ENCODE measurements around the gene TLR9.
"Not testable (repeated sequence)": the region's sequence is repeated elsewhere in the genome, so short reads cannot be mapped to it uniquely, and the experiment has no call there.

TLR9 gene

GRCh38 chr3:52194485-52195290, 30.8 kb downstream of the TLR9 start:
- DNase-seq (ENCODE audit: low spot score): no peak

GRCh38 chr3:52193065-52193464, 32.4 kb downstream of the TLR9 start:
- DNase-seq (ENCODE audit: low spot score): peak; percentile 60

GRCh38 chr3:52191663-52192062, 33.8 kb downstream of the TLR9 start:
- no peak for DNase-seq (ENCODE audit: low spot score)

GRCh38 chr3:52190294-52191074, 35.0 kb downstream of the TLR9 start:
- no peak for DNase-seq (ENCODE audit: low spot score)

GRCh38 chr3:52188556-52188955, 36.9 kb downstream of the TLR9 start:
- no peak for DNase-seq (ENCODE audit: low spot score)

GRCh38 chr3:52186729-52187128, 38.7 kb downstream of the TLR9 start:
- DNase-seq (ENCODE audit: low spot score): no peak

GRCh38 chr3:52185837-52186236, 39.6 kb downstream of the TLR9 start:
- DNase-seq (ENCODE audit: low spot score): no peak

GRCh38 chr3:52185311-52185710, 40.1 kb downstream of the TLR9 start:
- DNase-seq (ENCODE audit: low spot score): no peak

- no peak for DNase-seq (ENCODE audit: low spot score)
Observed at GRCh38 chr3:52184690-52185089, 40.8 kb downstream of the TLR9 start.

GRCh38 chr3:52183786-52184445, 41.5 kb downstream of the TLR9 start:
- no peak for DNase-seq (ENCODE audit: low spot score)

GRCh38 chr3:52182691-52183090, 42.8 kb downstream of the TLR9 start:
- no peak for DNase-seq (ENCODE audit: low spot score)

- no peak for DNase-seq (ENCODE audit: low spot score)
Observed at GRCh38 chr3:52182196-52182595, 43.2 kb downstream of the TLR9 start.

- DNase-seq (ENCODE audit: low spot score): peak; percentile 37
Observed at GRCh38 chr3:52181543-52181942, 43.9 kb downstream of the TLR9 start.

GRCh38 chr3:52178537-52178936, 46.9 kb downstream of the TLR9 start:
- DNase-seq (ENCODE audit: low spot score): no peak

- DNase-seq (ENCODE audit: low spot score): not testable (repeated sequence)
Observed at GRCh38 chr3:52178126-52178525, 47.3 kb downstream of the TLR9 start.

GRCh38 chr3:52177701-52178042, 47.8 kb downstream of the TLR9 start:
- peak; percentile 33 for DNase-seq (ENCODE audit: low spot score)

- DNase-seq (ENCODE audit: low spot score): peak; percentile 23
Observed at GRCh38 chr3:52176951-52177700, 48.3 kb downstream of the TLR9 start.

- DNase-seq (ENCODE audit: low spot score): no peak
Observed at GRCh38 chr3:52176180-52176752, 49.2 kb downstream of the TLR9 start.

GRCh38 chr3:52175416-52176179, 49.8 kb downstream of the TLR9 start:
- no peak for DNase-seq (ENCODE audit: low spot score)

GRCh38 chr3:52174896-52175295, 50.5 kb downstream of the TLR9 start:
- DNase-seq (ENCODE audit: low spot score): no peak

GRCh38 chr3:52173101-52173500, 52.3 kb downstream of the TLR9 start:
- no peak for DNase-seq (ENCODE audit: low spot score)
